ENCODE data around the gene GLP1R.

GLP1R gene

GRCh38 chr6:39047434-39048327, 900 bp upstream of the GLP1R start:
- DNase-seq: no peak

- DNase-seq: no peak
Observed at GRCh38 chr6:39049575-39050283, 1.1 kb downstream of the GLP1R start.

DNA sequence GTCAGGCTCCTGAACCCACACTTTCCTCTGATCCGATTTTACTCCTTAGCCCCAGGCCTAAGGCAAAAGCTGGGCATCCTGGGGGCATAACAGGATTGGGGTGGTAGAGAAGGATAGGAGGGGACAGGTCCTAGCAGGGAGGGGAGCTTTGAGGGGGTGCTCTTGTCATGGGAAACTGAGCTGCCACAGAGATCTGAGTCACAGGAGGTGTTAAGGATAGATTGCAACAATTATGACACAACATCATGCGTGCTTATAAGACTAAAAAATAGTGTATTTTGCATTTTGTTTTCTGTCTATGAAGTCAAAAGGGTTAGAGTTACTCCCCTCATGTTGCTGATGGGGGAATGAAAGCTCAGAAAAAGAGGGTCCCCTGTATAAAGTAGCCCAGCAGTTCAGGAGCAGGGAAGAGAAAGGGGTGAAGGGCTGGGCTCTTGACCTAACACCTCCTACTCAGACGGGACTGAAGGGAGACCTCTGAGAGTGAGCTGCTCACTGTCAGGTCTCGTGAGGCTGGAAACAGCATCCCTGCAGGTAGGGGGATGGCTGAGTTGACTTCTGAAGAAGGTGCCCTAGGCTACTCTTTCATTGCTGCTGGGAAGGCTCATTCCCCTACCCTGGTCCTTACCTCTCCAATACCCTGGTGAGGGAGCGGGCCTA, 2.0 kb downstream of the GLP1R start:
- no peak for DNase-seq

- peak; percentile 13 for DNase-seq
Observed at GRCh38 chr6:39051399-39052122, 3.0 kb downstream of the GLP1R start.

DNA sequence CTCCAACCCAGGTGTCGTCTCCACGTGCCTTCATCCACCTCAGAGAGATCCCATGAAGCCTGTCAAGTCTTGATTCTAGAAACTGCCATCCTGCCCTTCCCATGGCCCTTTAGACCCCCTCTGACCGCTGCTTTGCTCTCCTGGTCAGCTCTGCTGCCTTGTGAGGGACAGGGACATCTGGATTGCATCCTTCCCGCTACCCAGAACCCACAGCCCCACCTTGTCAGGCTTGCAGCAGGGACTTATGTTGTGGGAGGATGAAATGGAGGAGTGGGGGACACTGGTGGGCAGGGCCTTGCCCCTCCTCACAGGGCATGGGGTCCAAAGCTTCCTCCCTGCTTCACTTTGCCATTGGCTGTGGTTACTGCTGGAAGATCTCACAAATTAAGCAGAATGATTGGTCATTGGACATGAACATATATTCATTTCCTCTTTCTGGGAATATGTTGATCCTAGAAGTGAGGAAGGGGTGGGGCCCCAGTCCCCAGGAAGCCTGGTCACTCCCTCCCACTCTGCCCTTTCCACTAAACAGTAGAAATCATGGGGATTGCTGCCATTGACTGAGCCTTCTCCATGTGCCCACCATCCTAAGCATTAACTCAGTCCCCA, 4.5 kb downstream of the GLP1R start:
- DNase-seq: no peak

- DNase-seq: no peak
Observed at GRCh38 chr6:39053854-39054576, 5.4 kb downstream of the GLP1R start.

GRCh38 chr6:39054577-39055142, 6.1 kb downstream of the GLP1R start:
- no peak for DNase-seq

DNA sequence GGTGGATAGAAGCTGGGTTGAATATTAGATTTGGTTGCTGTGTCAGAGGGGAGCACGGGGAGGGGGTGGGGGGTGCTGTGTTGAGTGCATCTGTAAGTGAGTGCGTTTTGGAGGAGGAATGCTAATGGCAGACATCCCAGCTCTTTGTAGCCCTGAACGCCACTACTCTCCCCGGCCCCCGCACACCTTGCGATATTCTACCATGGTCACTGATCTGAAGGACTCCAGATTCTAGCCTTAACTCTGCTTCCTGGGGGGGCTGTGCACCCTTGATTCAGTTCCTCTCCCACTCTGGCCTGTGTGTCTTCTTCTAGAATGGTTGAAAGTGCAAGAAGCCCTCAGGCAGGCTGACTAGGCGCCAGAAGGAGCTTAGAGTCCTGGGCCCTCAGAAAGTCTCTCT, 7.1 kb downstream of the GLP1R start:
- no peak for DNase-seq

GRCh38 chr6:39056191-39056590, 7.6 kb downstream of the GLP1R start:
- no peak for DNase-seq

DNA sequence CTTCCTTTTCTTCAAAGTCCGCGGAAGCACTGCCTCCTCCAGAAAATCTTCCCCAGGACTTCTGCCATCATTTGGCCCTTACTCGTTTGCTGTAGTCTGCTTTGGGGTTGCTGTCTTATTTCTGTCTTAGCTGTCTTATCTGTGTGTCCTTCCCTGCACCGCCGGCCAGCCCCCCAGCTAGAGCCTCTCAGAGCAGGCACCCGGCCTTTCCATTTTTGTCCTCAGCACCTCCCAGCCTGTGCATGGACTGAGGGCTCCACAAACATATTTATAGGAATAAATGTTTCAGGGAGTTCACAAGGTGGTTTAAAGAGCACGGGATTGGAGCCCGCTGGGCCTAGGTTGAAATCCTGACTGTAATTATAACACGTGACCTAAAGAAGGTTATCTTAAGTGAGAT, 8.1 kb downstream of the GLP1R start:
- no peak for DNase-seq

DNA sequence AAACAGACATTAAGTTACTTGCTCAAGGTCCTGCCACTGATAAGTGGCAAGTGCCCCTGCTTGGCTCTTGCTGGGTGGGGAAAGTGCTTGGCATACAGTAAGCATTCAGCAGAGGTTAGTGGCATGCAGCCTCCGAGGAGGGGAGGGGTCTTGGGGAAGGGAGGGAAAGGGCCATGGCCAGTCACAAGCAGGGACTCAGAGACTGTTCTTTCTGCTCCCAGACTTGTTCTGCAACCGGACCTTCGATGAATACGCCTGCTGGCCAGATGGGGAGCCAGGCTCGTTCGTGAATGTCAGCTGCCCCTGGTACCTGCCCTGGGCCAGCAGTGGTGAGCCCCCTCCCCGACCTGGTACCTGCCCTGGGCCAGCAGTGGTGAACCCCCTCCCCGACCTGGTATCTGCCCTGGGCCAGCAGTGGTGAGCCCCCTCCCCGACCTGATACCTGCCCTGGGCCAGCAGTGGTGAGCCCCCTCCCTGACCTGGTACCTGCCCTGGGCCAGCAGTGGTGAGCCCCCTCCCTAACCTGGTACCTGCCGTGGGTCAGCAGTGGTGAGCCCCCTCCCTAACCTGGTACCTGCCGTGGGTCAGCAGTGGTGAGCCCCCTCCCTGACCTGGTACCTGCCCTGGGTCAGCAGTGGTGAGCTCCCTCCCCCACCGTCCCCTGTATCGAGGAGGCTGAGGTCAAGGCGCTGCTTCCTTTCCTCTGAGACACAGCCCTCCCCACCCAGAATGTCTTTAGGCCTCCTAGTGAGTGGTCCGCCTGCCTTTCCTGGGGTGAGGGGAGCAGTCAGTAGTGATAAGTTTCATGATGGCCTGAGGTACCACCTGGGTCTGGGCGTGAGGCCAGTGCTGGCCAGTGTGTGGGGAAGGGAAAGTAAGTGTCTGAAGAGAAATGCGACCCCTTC, 8.9 kb downstream of the GLP1R start:
- no peak for DNase-seq

GRCh38 chr6:39058471-39059147, 10.0 kb downstream of the GLP1R start:
- DNase-seq: no peak

GRCh38 chr6:39059496-39060310, 11.1 kb downstream of the GLP1R start:
- no peak for DNase-seq

DNA sequence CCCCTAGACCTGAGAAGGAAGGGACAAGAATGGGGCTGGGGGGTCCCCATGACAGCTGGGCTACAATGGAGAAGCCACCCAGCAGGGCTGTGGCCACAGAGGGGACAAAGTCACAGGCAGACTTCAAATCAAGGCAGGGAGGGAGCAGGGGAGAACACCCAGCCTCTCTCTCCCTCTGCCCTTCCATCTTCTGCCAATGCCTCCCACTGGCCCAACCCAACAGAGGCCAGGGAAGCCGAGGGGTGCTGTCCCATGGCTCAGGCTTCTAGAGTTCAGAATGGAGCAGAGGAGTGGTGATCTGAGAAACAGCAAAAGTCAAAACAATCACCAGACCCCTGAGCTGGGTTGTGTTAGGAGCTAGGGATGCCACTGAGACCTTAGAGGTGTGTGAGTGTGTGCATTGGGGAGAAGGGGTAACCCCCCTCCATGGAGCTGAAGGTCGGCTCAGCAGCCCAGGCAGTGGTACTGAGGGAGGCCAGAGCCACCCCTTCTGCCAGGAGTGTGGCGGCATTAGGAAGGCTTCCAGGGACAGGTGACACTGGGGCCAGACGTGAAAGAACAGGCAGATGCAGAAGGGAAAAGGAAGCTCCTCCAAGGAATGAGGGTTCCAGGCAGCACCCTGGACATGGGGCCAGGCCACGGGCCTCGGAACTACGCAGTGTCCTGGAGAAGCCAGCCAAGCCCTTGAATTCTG, 12.0 kb downstream of the GLP1R start:
- no peak for DNase-seq

DNA sequence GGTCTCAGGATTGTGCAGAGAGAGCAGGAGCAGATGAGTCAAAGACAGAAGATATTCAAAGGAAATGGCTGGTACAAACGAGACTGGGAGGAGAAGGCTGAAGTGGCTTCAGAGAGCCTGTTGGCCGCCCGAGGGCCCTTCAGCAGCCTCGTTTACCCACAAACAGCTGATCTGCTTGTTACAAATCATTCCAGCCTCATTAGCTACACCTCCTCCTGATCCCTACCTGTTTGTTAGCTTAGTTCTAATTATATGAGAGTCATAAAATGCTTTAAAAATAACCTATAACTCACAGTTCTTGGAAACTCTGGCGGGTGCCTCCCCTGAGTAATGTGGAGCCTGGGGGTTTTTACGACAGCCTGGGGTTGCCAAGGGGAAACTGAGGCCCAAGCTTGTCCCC, 12.6 kb downstream of the GLP1R start:
- no peak for DNase-seq

- DNase-seq: no peak
Observed at GRCh38 chr6:39061588-39061987, 13.0 kb downstream of the GLP1R start.

GRCh38 chr6:39062014-39062740, 13.6 kb downstream of the GLP1R start:
- DNase-seq: no peak

GRCh38 chr6:39063526-39063925, 14.9 kb downstream of the GLP1R start:
- no peak for DNase-seq

All from EL (cell line).